GM21367 (cell line): ENCODE measurements around the gene SFT2D1.
"Not testable (repeated sequence)": the region's sequence is repeated elsewhere in the genome, so short reads cannot be mapped to it uniquely, and the experiment has no call there.

Source experiments
- ATAC-seq: cut with Tn5 transposase; IDR thresholded peaks from one replicate; pipeline ENCODE4 v1.9.1; 2021; ENCODE audit not compliant: unreplicated experiment

SFT2D1 gene

GRCh38 chr6:166342349-166343149, at the start of gene SFT2D1:
SFT2D1 (minus strand) TSS chr6:166342545; CDS start chr6:166342481, 64 bp downstream.
- ATAC-seq = peak; percentile 92

- no peak for ATAC-seq
Measured at GRCh38 chr6:166389119-166389518, 46.8 kb upstream of the SFT2D1 start.

- ATAC-seq = no peak
Measured at GRCh38 chr6:166388290-166389004, 46.1 kb upstream of the SFT2D1 start.

- no peak for ATAC-seq
Measured at GRCh38 chr6:166387642-166388289, 45.4 kb upstream of the SFT2D1 start.

DNA sequence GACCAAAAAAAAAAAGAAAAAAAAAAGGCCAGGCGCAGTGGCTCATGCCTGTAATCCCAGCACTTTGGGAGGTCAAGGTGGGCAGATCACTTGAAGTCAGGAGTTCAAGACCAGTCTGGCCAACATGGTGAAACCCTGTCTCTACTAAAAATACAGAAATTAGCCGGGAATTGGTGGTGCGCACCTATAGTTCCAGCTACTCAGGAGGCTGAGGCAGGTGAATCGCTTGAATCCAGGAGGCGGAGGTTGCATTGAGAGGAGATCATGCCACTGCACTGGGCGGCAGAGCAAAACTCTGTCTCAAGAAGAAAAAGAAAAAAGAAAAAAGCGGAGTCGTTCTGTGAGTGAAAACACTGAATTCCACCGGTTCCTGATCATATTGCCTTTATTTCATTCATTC, 44.8 kb upstream of the SFT2D1 start:
- ATAC-seq = not testable (repeated sequence)

GRCh38 chr6:166386111-166386510, 43.8 kb upstream of the SFT2D1 start:
- no peak for ATAC-seq

DNA sequence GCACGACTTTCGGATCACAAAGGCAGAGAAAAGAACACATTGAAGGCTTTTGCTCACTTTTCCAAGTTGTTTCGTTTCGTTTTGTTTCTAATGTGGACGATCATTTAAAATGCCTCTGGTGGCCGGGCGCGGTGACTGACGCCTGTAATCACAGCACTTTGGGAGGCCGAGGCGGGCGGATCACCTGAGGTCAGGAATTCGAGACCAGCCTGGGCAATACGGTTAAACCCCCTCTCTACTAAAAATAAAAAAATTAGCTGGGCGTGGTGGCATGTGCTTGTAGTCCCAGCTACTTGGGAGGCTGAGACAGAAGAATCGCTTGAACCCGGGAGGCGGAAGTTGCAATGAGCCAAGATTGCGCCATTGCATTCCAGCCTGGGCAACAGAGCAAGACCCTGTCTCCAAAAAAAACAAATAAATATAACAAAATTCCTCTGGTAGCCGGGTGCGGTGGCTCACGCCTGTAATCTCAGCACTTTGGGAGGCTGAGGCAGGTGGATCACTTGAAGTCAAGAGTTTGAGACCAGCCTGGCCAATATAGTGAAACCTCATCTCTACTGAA, 41.5 kb upstream of the SFT2D1 start:
- ATAC-seq = not testable (repeated sequence)

- ATAC-seq = peak; percentile 87
Measured at GRCh38 chr6:166382933-166383801, 40.8 kb upstream of the SFT2D1 start, which contains the start of gene MPC1. MPC1 (minus strand) TSS chr6:166382940; CDS start chr6:166382876, 64 bp downstream.

DNA sequence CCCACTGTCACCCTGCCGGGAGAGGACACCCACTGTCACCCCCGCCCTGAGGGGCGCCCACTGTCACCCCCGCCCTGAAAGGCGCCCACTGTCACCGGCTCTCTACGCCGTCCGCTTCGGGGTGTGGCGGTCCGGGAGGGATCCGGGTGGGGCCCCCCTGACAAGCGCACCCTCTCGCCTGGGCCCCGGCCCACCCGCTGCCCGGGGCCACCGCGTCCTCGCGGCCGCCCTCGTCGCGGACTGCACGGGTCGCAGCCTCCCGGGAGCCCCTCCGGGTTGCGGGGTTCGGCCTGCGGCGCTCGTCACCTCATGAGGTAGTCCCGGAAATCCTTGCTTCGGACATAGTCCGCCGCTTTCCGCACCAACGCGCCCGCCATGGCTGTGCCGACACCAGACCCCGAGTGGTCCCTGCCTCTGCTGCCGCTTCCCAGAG, 40.2 kb upstream of the SFT2D1 start:
- peak; percentile 2 for ATAC-seq

GRCh38 chr6:166381733-166382499, 39.6 kb upstream of the SFT2D1 start:
- peak; percentile 43 for ATAC-seq

- ATAC-seq = no peak
Measured at GRCh38 chr6:166381381-166381732, 39.0 kb upstream of the SFT2D1 start.

- ATAC-seq = no peak
Measured at GRCh38 chr6:166379800-166380199, 37.5 kb upstream of the SFT2D1 start.

- no peak for ATAC-seq
Measured at GRCh38 chr6:166379103-166379586, 36.8 kb upstream of the SFT2D1 start.

- ATAC-seq = no peak
Measured at GRCh38 chr6:166377721-166378120, 35.4 kb upstream of the SFT2D1 start.

GRCh38 chr6:166375013-166375412, 32.7 kb upstream of the SFT2D1 start:
- no peak for ATAC-seq

- ATAC-seq = no peak
Measured at GRCh38 chr6:166370489-166370888, 28.1 kb upstream of the SFT2D1 start.

- ATAC-seq = no peak
Measured at GRCh38 chr6:166369782-166370181, 27.4 kb upstream of the SFT2D1 start.

DNA sequence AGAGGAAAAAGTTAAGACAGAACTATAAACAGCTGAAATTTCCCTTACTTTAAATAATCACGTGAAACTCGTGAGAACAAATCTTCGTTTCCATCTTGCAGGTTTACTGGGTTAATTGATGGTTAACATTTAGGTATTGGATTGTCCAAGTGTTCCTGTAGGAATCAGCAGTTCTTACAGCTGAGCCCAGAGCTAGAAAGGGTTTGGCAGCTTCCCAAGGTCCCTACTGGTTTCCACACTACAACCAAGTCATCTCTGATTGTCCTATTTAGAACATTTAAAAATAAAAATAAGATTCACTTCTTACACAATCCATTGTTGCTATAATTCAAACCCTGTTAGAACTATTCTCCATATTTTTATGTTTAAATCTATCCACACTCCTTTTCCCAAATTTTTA, 24.6 kb upstream of the SFT2D1 start:
- ATAC-seq = no peak

DNA sequence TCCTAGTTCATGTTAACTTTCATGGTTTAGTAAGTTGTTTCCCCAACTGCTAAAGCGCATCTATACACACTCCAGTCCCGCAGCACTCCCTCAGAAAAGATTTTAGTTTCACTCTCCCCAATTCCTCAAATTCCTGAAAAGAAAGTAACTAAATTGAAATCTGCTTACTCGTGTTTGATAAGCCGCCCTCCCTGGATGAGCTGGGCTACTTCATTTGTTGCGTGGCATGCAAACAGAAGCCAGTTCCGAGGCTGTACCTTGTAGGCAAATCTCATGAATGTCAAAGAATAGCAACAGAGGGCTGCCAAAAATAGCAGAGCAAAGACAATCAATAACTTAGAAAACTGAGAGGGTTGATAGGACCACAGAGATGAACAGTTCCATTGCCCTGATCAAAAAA, 23.5 kb upstream of the SFT2D1 start:
- ATAC-seq = no peak

DNA sequence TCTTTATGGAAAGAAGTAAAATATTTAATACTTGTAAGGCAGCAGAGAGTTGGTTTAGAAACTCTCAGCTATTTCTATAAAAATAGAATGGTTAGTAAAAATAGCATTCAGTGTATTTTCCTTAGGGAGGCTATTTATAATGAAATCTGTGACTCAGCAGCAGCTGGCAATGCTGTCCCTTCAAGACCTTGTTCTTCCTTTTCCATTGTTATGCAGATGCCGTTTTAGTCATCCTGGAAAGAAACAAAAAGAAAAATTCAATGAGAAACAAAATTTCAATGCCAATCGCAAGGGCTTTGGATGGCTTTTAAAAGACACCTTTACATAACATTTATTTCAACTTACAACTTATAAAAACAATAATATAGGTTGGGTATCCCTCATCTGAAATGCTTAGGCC, 22.9 kb upstream of the SFT2D1 start:
- ATAC-seq = no peak
